GM19043 (cell line): ENCODE measurements around the gene KRTAP5-5.
"Not testable (repeated sequence)": the region's sequence is repeated elsewhere in the genome, so short reads cannot be mapped to it uniquely, and the experiment has no call there.

ENCODE experiments used
- ATAC-seq: cut with Tn5 transposase; IDR thresholded peaks from one replicate; pipeline ENCODE4 v1.9.1; 2021; ENCODE audit warnings: low read depth; ENCODE audit not compliant: unreplicated experiment

The KRTAP5-5 gene

GRCh38 chr11:1640076-1640946, 10.7 kb downstream of the KRTAP5-5 start:
- no peak for ATAC-seq

GRCh38 chr11:1641096-1641495, 11.5 kb downstream of the KRTAP5-5 start:
- no peak for ATAC-seq

GRCh38 chr11:1642288-1643145, 12.9 kb downstream of the KRTAP5-5 start:
- ATAC-seq = no peak

GRCh38 chr11:1643146-1643690, 13.6 kb downstream of the KRTAP5-5 start:
- no peak for ATAC-seq

GRCh38 chr11:1644601-1645356, 15.2 kb downstream of the KRTAP5-5 start:
- no peak for ATAC-seq

GRCh38 chr11:1645357-1645821, 15.8 kb downstream of the KRTAP5-5 start:
- ATAC-seq = no peak

- ATAC-seq = not testable (repeated sequence)
These were observed 17.0 kb downstream of the KRTAP5-5 start for GRCh38 chr11:1646540-1646939.

GRCh38 chr11:1647901-1648652, 18.5 kb downstream of the KRTAP5-5 start:
- ATAC-seq = no peak

- ATAC-seq = no peak
These were observed 19.3 kb downstream of the KRTAP5-5 start for GRCh38 chr11:1648653-1649420.

GRCh38 chr11:1650034-1650917, 20.7 kb downstream of the KRTAP5-5 start:
- no peak for ATAC-seq

- no peak for ATAC-seq
These were observed 21.3 kb downstream of the KRTAP5-5 start for GRCh38 chr11:1650918-1651262.

- no peak for ATAC-seq
These were observed 21.9 kb downstream of the KRTAP5-5 start for GRCh38 chr11:1651411-1651980.

- ATAC-seq = no peak
These were observed 22.5 kb downstream of the KRTAP5-5 start for GRCh38 chr11:1652026-1652425.

GRCh38 chr11:1652442-1652770, 22.8 kb downstream of the KRTAP5-5 start:
- ATAC-seq = no peak

- no peak for ATAC-seq
These were observed 23.4 kb downstream of the KRTAP5-5 start for GRCh38 chr11:1652771-1653540.

- ATAC-seq = no peak
These were observed 24.2 kb downstream of the KRTAP5-5 start for GRCh38 chr11:1653541-1654387.
